HFFc6 (cell line): ENCODE data around the gene DSP. TPM values are rescaled to one million over a fixed set of nuclear protein-coding genes. Genes with fewer than 3 reads are reported as not detected.

Experiments
- DNase-seq: peaks from one replicate; pipeline ENCODE4 v3.0.0-alpha.2; 2018
- H3K27ac Mint-ChIP-seq: 2 replicates; pipeline ENCODE4 v1.8.0; 2020; ENCODE audit warnings: mild to moderate bottlenecking, mixed read lengths
- H3K27me3 Mint-ChIP-seq: 2 replicates; pipeline ENCODE4 v1.8.0; 2021; ENCODE audit warnings: mild to moderate bottlenecking, moderate library complexity, mixed read lengths; ENCODE audit not compliant: insufficient read depth
- H3K36me3 Mint-ChIP-seq: 2 replicates; pipeline ENCODE4 v1.8.0; 2021; ENCODE audit warnings: low read depth, mixed read lengths
- H3K4me1 Mint-ChIP-seq: 2 replicates; pipeline ENCODE4 v1.8.0; 2020; ENCODE audit warnings: low read depth, mixed read lengths
- H3K4me3 Mint-ChIP-seq: 2 replicates; pipeline ENCODE4 v1.8.0; 2020; ENCODE audit warnings: mild to moderate bottlenecking, moderate library complexity, mixed read lengths
- H3K9me3 Mint-ChIP-seq: 2 replicates; pipeline ENCODE4 v1.8.0; 2020; ENCODE audit warnings: mild to moderate bottlenecking, mixed read lengths
- total RNA-seq, 6 experiments: library from RNA; stranded (reverse); fragmentation: NEBNext Ultra II Directional; extraction: Animal tissue kit (Norgen Biotek cat#: 25700); gene quantifications; 2 replicates in 1 of 6; 3 replicates in 5 of 6; pipeline ENCODE4 v1.2.3, GENCODE V29; 2021
- TF ChIP-seq, protein P1 (sequence below): fragments of 200-600 bp; sonication (generic); IDR thresholded peaks from 2 replicates; pipeline ENCODE4 v1.5.0; 2021; ENCODE audit warnings: antibody characterized with exemption, mild to moderate bottlenecking

Gene DSP
- total RNA-seq, 6 experiments from 2014 or later, result 33.8 to 65.4 (median 37.0) TPM

DNA sequence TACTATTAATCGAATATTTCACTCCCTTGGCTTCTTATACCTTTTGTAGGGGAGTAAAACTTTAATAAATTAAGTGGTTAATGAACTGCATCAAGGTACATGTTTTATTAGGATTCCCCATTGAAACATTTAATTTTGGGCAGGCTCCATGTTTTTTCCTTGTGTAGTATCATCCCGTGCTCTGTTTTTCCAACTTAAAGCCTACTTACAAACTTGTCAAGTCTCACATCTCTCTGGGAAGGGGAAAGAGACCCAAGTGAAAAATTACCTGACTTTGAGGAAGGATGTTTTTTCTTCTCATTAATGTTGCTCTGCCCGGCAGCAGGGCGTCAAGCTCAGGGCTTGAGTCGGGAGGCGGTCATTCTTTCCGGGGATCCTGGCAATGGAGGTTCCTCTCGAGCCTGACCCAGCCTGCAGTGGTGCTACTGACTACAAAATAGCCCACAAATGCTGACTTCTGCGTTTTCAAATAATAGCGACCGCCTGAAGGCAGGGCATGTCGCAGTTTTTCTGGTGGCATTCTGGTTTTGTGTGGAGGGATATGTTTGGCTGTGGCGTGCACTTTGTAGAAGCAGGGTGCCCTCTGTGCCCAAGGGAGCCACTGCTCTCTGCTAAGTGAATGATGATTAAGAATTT lies 2.4 kb downstream of the DSP start:
- H3K36me3 Mint-ChIP-seq, result no peaks in the 10 kb centered on the region
- H3K27ac Mint-ChIP-seq, result peak overlapping the region; percentile 89
- DNase-seq, result no peak
- TF ChIP-seq, protein P1, sequence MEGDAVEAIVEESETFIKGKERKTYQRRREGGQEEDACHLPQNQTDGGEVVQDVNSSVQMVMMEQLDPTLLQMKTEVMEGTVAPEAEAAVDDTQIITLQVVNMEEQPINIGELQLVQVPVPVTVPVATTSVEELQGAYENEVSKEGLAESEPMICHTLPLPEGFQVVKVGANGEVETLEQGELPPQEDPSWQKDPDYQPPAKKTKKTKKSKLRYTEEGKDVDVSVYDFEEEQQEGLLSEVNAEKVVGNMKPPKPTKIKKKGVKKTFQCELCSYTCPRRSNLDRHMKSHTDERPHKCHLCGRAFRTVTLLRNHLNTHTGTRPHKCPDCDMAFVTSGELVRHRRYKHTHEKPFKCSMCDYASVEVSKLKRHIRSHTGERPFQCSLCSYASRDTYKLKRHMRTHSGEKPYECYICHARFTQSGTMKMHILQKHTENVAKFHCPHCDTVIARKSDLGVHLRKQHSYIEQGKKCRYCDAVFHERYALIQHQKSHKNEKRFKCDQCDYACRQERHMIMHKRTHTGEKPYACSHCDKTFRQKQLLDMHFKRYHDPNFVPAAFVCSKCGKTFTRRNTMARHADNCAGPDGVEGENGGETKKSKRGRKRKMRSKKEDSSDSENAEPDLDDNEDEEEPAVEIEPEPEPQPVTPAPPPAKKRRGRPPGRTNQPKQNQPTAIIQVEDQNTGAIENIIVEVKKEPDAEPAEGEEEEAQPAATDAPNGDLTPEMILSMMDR, result 0 out of 2 replicates have a peak, but pooled peaks have one; percentile 14
- peaks cover 65% of the 10 kb centered on the region for H3K4me1 Mint-ChIP-seq
- H3K27me3 Mint-ChIP-seq, result peaks cover 2% of the 10 kb centered on the region; the same call in 1 of the 2 replicates
- no peaks in the 10 kb centered on the region for H3K9me3 Mint-ChIP-seq
- H3K4me3 Mint-ChIP-seq, result peak overlapping the region; percentile 96

DNA sequence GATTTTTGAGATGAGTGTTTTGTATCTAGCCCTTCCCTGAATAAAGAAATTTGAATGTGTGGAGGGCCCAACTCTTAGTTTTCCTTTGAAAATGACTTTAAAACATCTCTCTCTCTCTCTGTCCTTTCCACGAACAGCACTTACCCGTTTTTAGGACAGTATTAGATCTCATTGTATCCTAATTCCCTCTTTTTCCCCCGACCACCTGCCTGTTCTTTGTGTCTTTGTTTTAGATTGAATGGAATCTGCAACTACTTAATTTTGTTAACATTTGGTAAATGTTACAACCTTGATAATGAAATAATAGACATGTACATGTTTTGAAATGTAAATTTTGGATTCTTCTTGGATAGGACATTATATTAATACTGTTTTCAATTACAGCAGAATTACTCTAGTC lies 3.1 kb downstream of the DSP start:
- Mint-ChIP-seq H3K27me3 (peaks cover 2% of the 10 kb centered on the region; the same call in 1 of the 2 replicates), H3K9me3 (no peaks in the 10 kb centered on the region), H3K27ac (peak overlapping the region; percentile 89), H3K4me3 (peak overlapping the region; percentile 96), H3K36me3 (no peaks in the 10 kb centered on the region), H3K4me1 (peaks cover 67% of the 10 kb centered on the region)
- no peak for DNase-seq
- TF ChIP-seq, protein P1, result no peak

DNA sequence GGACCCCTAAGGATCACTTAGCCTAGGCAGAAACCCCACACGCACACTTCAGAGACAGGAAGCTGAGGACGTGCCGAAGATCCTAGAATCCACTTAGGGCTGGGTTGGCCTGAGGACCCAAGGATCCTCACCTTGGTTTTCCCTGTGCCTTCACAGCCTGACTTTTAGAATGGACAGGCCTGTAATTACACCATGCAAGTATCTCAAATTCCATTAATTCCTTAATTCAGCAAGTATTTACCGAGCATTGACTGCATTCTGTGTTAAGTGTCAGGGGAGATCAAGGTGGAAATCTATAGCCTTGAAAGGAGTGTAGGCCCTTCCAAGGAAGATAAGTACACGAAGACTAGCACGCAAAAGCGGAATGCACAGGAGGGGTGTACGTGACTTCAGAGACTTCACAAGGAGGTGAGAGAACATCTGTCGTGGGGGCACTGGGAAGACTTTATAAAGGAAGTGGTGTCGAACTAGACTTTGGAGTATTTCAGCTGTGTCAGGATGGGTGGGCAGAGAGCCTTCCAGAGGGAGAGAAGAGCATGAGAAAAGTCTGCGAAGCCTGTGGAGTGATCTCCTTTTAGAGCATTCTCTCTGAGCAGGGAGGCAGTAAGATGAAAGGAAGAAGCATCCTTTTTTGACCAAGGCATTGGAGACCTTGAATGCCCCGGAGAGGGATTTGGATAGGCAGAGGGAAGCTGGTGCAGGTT lies 4.0 kb downstream of the DSP start:
- peaks cover 61% of the 10 kb centered on the region for H3K4me1 Mint-ChIP-seq
- TF ChIP-seq, protein P1, result no peak
- H3K27ac Mint-ChIP-seq, result peak overlapping the region; percentile 66
- no peaks in the 10 kb centered on the region for H3K36me3 Mint-ChIP-seq
- H3K27me3 Mint-ChIP-seq, result peaks cover 2% of the 10 kb centered on the region; the same call in 1 of the 2 replicates
- peak overlapping the region; percentile 5; the same call in 1 of the 2 replicates for H3K4me3 Mint-ChIP-seq
- H3K9me3 Mint-ChIP-seq, result no peaks in the 10 kb centered on the region
- DNase-seq, result no peak

DNA sequence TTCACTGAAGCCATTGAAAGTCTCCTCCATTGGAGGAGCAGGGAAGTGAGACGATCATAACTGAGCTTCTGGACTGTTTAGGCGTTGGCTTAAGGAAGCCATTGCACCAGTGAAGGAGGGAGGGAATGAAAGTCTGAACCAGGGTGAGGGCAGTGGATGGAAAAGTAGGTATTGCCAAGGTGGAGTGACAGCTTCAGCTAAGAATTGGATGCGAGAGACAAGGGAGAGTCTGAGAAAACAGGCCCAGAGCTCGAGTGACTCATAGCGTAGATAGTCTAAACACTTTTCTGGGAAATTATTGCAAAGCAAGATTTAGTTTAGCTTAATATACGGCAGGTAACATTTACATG lies 4.5 kb downstream of the DSP start:
- TF ChIP-seq, protein P1, result no peak
- Mint-ChIP-seq H3K4me3 (peak overlapping the region; percentile 5; the same call in 1 of the 2 replicates), H3K4me1 (peaks cover 56% of the 10 kb centered on the region), H3K27ac (peak overlapping the region; percentile 66), H3K9me3 (no peaks in the 10 kb centered on the region), H3K27me3 (no peaks in the 10 kb centered on the region; the same call in 1 of the 2 replicates), H3K36me3 (no peaks in the 10 kb centered on the region)
- DNase-seq, result no peak

DNA sequence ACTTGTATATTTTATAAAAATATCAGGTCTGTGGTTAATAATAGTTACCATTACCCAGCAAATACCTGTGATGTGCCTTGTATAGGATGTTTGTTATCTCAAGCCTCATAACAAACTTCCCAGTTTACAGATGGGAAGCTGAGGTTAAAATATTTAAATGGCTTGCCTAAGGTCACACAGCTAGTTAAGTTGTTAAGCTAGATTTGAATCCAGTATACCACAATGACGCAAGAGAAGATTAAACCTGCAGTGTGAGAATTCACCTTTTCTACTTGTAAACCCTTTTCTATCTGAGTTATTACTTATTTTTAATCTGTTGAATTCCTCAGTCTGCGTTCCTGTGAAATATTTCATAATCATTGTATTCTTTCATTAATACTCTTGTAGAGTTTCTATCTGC lies 4.9 kb downstream of the DSP start:
- TF ChIP-seq, protein P1, result no peak
- DNase-seq, result no peak
- H3K4me1 Mint-ChIP-seq, result peaks cover 54% of the 10 kb centered on the region
- no peaks in the 10 kb centered on the region for H3K9me3 Mint-ChIP-seq
- H3K36me3 Mint-ChIP-seq, result no peaks in the 10 kb centered on the region
- H3K27me3 Mint-ChIP-seq, result no peaks in the 10 kb centered on the region; the same call in 1 of the 2 replicates
- no peak overlapping the region for H3K27ac Mint-ChIP-seq
- no peak overlapping the region for H3K4me3 Mint-ChIP-seq
